ENCODE data around the gene SH2B2. TPM values are rescaled to one million over a fixed set of nuclear protein-coding genes. Genes with fewer than 3 reads are reported as not detected.
A peak's percentile ranks its signal among the peaks of the same experiment; 100 is the strongest.

The SH2B2 gene
- total and polyA plus RNA-seq, 3 donors from 2014 or later, result 4.6 to 26.6 (median 22.8) TPM

GRCh38 chr7:102258073-102258748 is 28.5 kb upstream of the SH2B2 start:
- 92 to 95% methylated on average over 25 of the region's 25 CpGs for WGBS, 2 donors
- TF ChIP-seq POLR2A (IDR thresholded peaks at IDR 0.05) (no peak), CTCF (IDR thresholded peaks at IDR 0.05) (no peak)
- H3K4me3 ChIP-seq, result no peak overlapping the region

GRCh38 chr7:102258749-102259107 is 27.9 kb upstream of the SH2B2 start:
- Histone ChIP-seq H3K4me3 (no peak overlapping the region), H3K9me3 (no peaks in the 10 kb centered on the region), H3K36me3 (ENCODE audit: low read depth, missing control alignments) (no peaks in the 10 kb centered on the region), H3K27me3 (no peaks in the 10 kb centered on the region), H3K27ac (no peak overlapping the region), H3K4me1 (no peaks in the 10 kb centered on the region)
- intact Hi-C loops (cut with DNase I; ENCODE audit: low total_unique reads), result no loop called here
- no peak for DNase-seq
- TF ChIP-seq POLR2A (IDR thresholded peaks at IDR 0.05), result no peak
- 84 to 86% methylated on average over 12 of the region's 12 CpGs for WGBS, 2 donors

More at GRCh38 chr7:102258073-102258748, 28.5 kb upstream of the SH2B2 start:
- no peaks in the 10 kb centered on the region for H3K27me3 ChIP-seq
- no peaks in the 10 kb centered on the region for H3K36me3 ChIP-seq (ENCODE audit: low read depth, missing control alignments)
- H3K9me3 ChIP-seq, result no peaks in the 10 kb centered on the region
- intact Hi-C loops (cut with DNase I; ENCODE audit: low total_unique reads), result no loop called here
- DNase-seq, result no peak
- no peaks in the 10 kb centered on the region for H3K4me1 ChIP-seq
- no peak overlapping the region for H3K27ac ChIP-seq

GRCh38 chr7:102260856-102261255 is 25.8 kb upstream of the SH2B2 start:
- WGBS, 2 donors, result 70 to 79% methylated on average over 6 to 9 of the region's 9 CpGs
- intact Hi-C loops (cut with DNase I; ENCODE audit: low total_unique reads), result loop anchor here (10.0 kb wide), 1 partner anchor 716 kb away; no protein-coding TSS in a partner anchor
- H3K27ac ChIP-seq, result no peak overlapping the region
- TF ChIP-seq CTCF (IDR thresholded peaks at IDR 0.05), result no peak
- no peak for TF ChIP-seq POLR2A (IDR thresholded peaks at IDR 0.05)
- no peaks in the 10 kb centered on the region for H3K9me3 ChIP-seq
- no peaks in the 10 kb centered on the region for H3K27me3 ChIP-seq
- DNase-seq, result peak; percentile 49
- H3K4me3 ChIP-seq, result no peak overlapping the region
- no peaks in the 10 kb centered on the region for H3K4me1 ChIP-seq
- no peaks in the 10 kb centered on the region for H3K36me3 ChIP-seq (ENCODE audit: low read depth, missing control alignments)

GRCh38 chr7:102261451-102261850 is 25.2 kb upstream of the SH2B2 start:
- Histone ChIP-seq H3K36me3 (ENCODE audit: low read depth, missing control alignments) (no peaks in the 10 kb centered on the region), H3K9me3 (no peaks in the 10 kb centered on the region), H3K4me3 (no peak overlapping the region), H3K4me1 (no peaks in the 10 kb centered on the region), H3K27ac (no peak overlapping the region), H3K27me3 (no peaks in the 10 kb centered on the region)
- no peak for DNase-seq
- 79 to 84% methylated on average over 9 of the region's 9 CpGs for WGBS, 2 donors
- intact Hi-C loops (cut with DNase I; ENCODE audit: low total_unique reads), result loop anchor here (10.0 kb wide), 1 partner anchor 717 kb away; no protein-coding TSS in a partner anchor
- TF ChIP-seq POLR2A (IDR thresholded peaks at IDR 0.05) (no peak), CTCF (IDR thresholded peaks at IDR 0.05) (no peak)

- TF ChIP-seq POLR2A (IDR thresholded peaks at IDR 0.05), result no peak
- TF ChIP-seq CTCF (IDR thresholded peaks at IDR 0.05), result no peak
- H3K4me3 ChIP-seq, result no peak overlapping the region
- DNase-seq, result no peak
- no peaks in the 10 kb centered on the region for H3K36me3 ChIP-seq (ENCODE audit: low read depth, missing control alignments)
- WGBS, 2 donors, result 93 to 97% methylated on average over 12 to 13 of the region's 13 CpGs
- no peaks in the 10 kb centered on the region for H3K27me3 ChIP-seq
- intact Hi-C loops (cut with DNase I; ENCODE audit: low total_unique reads), result loop anchor here (10.0 kb wide), 1 partner anchor 718 kb away; no protein-coding TSS in a partner anchor
- H3K27ac ChIP-seq, result no peak overlapping the region
- H3K9me3 ChIP-seq, result no peaks in the 10 kb centered on the region
- H3K4me1 ChIP-seq, result no peaks in the 10 kb centered on the region
Measured at GRCh38 chr7:102262546-102262945, 24.1 kb upstream of the SH2B2 start.
